EH (cell line): ENCODE data around the gene AANAT.
A peak's percentile ranks its signal among the peaks of the same experiment; 100 is the strongest.

ENCODE experiments used
- DNase-seq: peaks from one replicate; pipeline ENCODE4 v3.0.0-alpha.2; 2015; ENCODE audit warnings: low read depth

The AANAT gene

GRCh38 chr17:76468634-76469010 is 1.2 kb downstream of the AANAT start:
- DNase-seq: no peak

GRCh38 chr17:76469076-76469990 is 1.9 kb downstream of the AANAT start:
- DNase-seq: no peak

GRCh38 chr17:76469991-76470739 is 2.8 kb downstream of the AANAT start:
- DNase-seq: no peak

- no peak for DNase-seq
Measured at GRCh38 chr17:76471498-76472257, 4.3 kb downstream of the AANAT start.

- no peak for DNase-seq
Measured at GRCh38 chr17:76472258-76472645, 4.8 kb downstream of the AANAT start.

GRCh38 chr17:76472726-76473125 is 5.3 kb downstream of the AANAT start:
- no peak for DNase-seq

GRCh38 chr17:76473541-76473985 is 6.2 kb downstream of the AANAT start:
- DNase-seq: peak; percentile 22

- no peak for DNase-seq
Measured at GRCh38 chr17:76474238-76474637, 6.8 kb downstream of the AANAT start.

GRCh38 chr17:76474894-76475293 is 7.5 kb downstream of the AANAT start:
- no peak for DNase-seq

- DNase-seq: no peak
Measured at GRCh38 chr17:76475302-76475701, 7.9 kb downstream of the AANAT start.

GRCh38 chr17:76476736-76477135 is 9.3 kb downstream of the AANAT start:
- no peak for DNase-seq

- no peak for DNase-seq
Measured at GRCh38 chr17:76477576-76477975, 10.2 kb downstream of the AANAT start.

GRCh38 chr17:76478097-76478496 is 10.7 kb downstream of the AANAT start:
- DNase-seq: no peak

- no peak for DNase-seq
Measured at GRCh38 chr17:76478730-76479514, 11.5 kb downstream of the AANAT start.

- DNase-seq: no peak
Measured at GRCh38 chr17:76479515-76480060, 12.2 kb downstream of the AANAT start.

GRCh38 chr17:76480632-76481031 is 13.2 kb downstream of the AANAT start:
- no peak for DNase-seq

- DNase-seq: no peak
Measured at GRCh38 chr17:76481071-76481655, 13.8 kb downstream of the AANAT start.

- no peak for DNase-seq
Measured at GRCh38 chr17:76484228-76484725, 16.9 kb downstream of the AANAT start.

GRCh38 chr17:76485569-76485968 is 18.2 kb downstream of the AANAT start:
- DNase-seq: no peak

GRCh38 chr17:76487451-76488192 is 20.2 kb downstream of the AANAT start:
- DNase-seq: no peak
